Adrenal gland (tissue), 12 donors: ENCODE results near the gene SPOCK1. TPM values are rescaled to one million over a fixed set of nuclear protein-coding genes. Genes with fewer than 3 reads are reported as not detected.

ENCODE experiments used
- DNase-seq, 7 donors: peaks; one replicate each; pipeline ENCODE4 v3.0.0-alpha.2; 2019 to 2020
- H3K27ac ChIP-seq, 5 donors: fragments of 200-600 bp; sonication (generic) in 4 of 5; 1 replicate in 3 of 5; 2 replicates in 2 of 5; pipeline versions ENCODE4 v1.5.1 to v1.8.0; 2016 to 2020; ENCODE audit warnings: mild to moderate bottlenecking in 1 of 5
- H3K27me3 ChIP-seq: fragments of 200-600 bp; 2 replicates; pipeline ENCODE4 v1.8.0; 2021
- H3K36me3 ChIP-seq, 2 donors: fragments of 200-600 bp; replicated peaks in 1 of 2; 1 replicate in 1 of 2; 2 replicates in 1 of 2; pipeline versions ENCODE4 v1.5.1 to v1.8.0; 2018 to 2022
- H3K4me1 ChIP-seq, 2 donors: fragments of 200-600 bp; replicated peaks in 1 of 2; 1 replicate in 1 of 2; 2 replicates in 1 of 2; pipeline versions ENCODE4 v1.5.1 to v1.8.0; 2018 to 2021
- H3K4me3 ChIP-seq, 4 donors: fragments of 200-600 bp; sonication (generic) in 3 of 4; one replicate each; pipeline ENCODE4 v1.5.1; 2016 to 2018
- H3K9me3 ChIP-seq, 3 donors: fragments of 200-600 bp; sonication (generic) in 1 of 3; replicated peaks in 1 of 3; 1 replicate in 2 of 3; 2 replicates in 1 of 3; pipeline versions ENCODE4 v1.5.1 to v1.8.0; 2016 to 2021
- POLR2A ChIP-seq, 2 donors: fragments of 450-650 bp; IDR thresholded peaks; one replicate each; pipeline ENCODE4 v1.6.1; 2017; ENCODE audit warnings: antibody characterized with exemption in 2 of 2, mild to moderate bottlenecking in 2 of 2, moderate library complexity in 1 of 2
- WGBS, 4 donors: extraction: QIAGEN DNeasy Blood & Tissue Kit in 2 of 4; methylation state at CpG; one replicate each; pipeline versions ENCODE4 v1.1.5 to v1.1.7; 2013 to 2017; 5-methylcytosine and 5-hydroxymethylcytosine counted together
- intact Hi-C, 2 donors: fragments of 100-400 bp; cut with DNase I; formaldehyde crosslinking; loops; one replicate each; pipeline versions ENCODE4 v1.14.1 to v1.15.0; 2022 to 2023
- polyA plus RNA-seq, 3 donors: library from polyadenylated mRNA; stranded (reverse); fragments of 200-250 nt in 2 of 3; fragments of 350-450 nt in 1 of 3; fragmentation: Illumina TruSeq in 1 of 3; extraction: RNeasy Lipid Tissue Mini Kit (QIAGEN cat#74804) in 1 of 3; gene quantifications; one replicate each; pipeline ENCODE4 v1.2.3, GENCODE V29; 2013 to 2014
- total RNA-seq, 9 donors: library from RNA; depleted of rRNA in 4 of 9; stranded (reverse); fragments of >200 nt in 4 of 9; fragments of 120-200 nt in 1 of 9; fragmentation: NEBNext Ultra II Directional in 1 of 9; extraction: Animal tissue kit (Norgen Biotek cat#: 25700) in 1 of 9; gene quantifications; one replicate each; pipeline versions ENCODE4 v1.1.0 to v1.2.4, GENCODE V29; 2013 to 2023
- TF ChIP-seq, protein P1 (sequence below), 6 experiments: fragments of 450-650 bp in 4 of 6; fragments of 200-600 bp in 2 of 6; sonication (generic) in 1 of 6; IDR thresholded peaks; 1 replicate in 5 of 6; 2 replicates in 1 of 6; pipeline versions ENCODE4 v1.5.1 to v1.8.0; 2016 to 2021; ENCODE audit warnings: antibody characterized with exemption in 6 of 6, mild to moderate bottlenecking in 2 of 6, moderate library complexity in 1 of 6
- donor health status: healthy with polysubstance abuse.
- donor health status: Bipolar disorder and iron deficiency.
- donor health status: DM: yes; HTN: yes; CAD: no.
- donor health status: DM: no; HTN: no; CAD: no.
- donor health status: DM: no; HTN: no; CAD: no.
- donor health status: DM: yes; HTN: yes; CAD: no.

The SPOCK1 gene
- total and polyA plus RNA-seq, 12 donors, result 5.4 to 102 (median 55.6) TPM

- Histone ChIP-seq H3K27me3 (no peaks in the 10 kb centered on the region), H3K4me3 (no peak overlapping the region), H3K9me3 (no peaks in the 10 kb centered on the region), H3K4me1 (peaks cover 0 to 2% of the 10 kb centered on the region in 2 donors), H3K36me3 (no peaks in the 10 kb centered on the region), H3K27ac (no peak overlapping the region)
- no peak for DNase-seq
- 54 to 80% (median 62%) methylated on average over 1 of the region's 1 CpG for WGBS, 4 donors
- intact Hi-C loops, result no loop called here
- no peak for TF ChIP-seq POLR2A (IDR thresholded peaks at IDR 0.05)
- TF ChIP-seq, protein P1, sequence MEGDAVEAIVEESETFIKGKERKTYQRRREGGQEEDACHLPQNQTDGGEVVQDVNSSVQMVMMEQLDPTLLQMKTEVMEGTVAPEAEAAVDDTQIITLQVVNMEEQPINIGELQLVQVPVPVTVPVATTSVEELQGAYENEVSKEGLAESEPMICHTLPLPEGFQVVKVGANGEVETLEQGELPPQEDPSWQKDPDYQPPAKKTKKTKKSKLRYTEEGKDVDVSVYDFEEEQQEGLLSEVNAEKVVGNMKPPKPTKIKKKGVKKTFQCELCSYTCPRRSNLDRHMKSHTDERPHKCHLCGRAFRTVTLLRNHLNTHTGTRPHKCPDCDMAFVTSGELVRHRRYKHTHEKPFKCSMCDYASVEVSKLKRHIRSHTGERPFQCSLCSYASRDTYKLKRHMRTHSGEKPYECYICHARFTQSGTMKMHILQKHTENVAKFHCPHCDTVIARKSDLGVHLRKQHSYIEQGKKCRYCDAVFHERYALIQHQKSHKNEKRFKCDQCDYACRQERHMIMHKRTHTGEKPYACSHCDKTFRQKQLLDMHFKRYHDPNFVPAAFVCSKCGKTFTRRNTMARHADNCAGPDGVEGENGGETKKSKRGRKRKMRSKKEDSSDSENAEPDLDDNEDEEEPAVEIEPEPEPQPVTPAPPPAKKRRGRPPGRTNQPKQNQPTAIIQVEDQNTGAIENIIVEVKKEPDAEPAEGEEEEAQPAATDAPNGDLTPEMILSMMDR (IDR thresholded peaks at IDR 0.05), result no peak
These were observed 33.2 kb downstream of the SPOCK1 start for GRCh38 chr5:137465930-137466329.

- Histone ChIP-seq H3K9me3 (no peaks in the 10 kb centered on the region), H3K27ac (no peak overlapping the region), H3K4me1 (no peaks in the 10 kb centered on the region), H3K4me3 (no peak overlapping the region), H3K27me3 (no peaks in the 10 kb centered on the region), H3K36me3 (no peaks in the 10 kb centered on the region)
- TF ChIP-seq, protein P1 (IDR thresholded peaks at IDR 0.05), result no peak
- no peak for TF ChIP-seq POLR2A (IDR thresholded peaks at IDR 0.05)
- 78 to 85% (median 82%) methylated on average over 4 of the region's 4 CpGs for WGBS, 4 donors
- DNase-seq, result no peak
- intact Hi-C loops, result no loop called here
These were observed 36.2 kb downstream of the SPOCK1 start for GRCh38 chr5:137462816-137463520.

DNA sequence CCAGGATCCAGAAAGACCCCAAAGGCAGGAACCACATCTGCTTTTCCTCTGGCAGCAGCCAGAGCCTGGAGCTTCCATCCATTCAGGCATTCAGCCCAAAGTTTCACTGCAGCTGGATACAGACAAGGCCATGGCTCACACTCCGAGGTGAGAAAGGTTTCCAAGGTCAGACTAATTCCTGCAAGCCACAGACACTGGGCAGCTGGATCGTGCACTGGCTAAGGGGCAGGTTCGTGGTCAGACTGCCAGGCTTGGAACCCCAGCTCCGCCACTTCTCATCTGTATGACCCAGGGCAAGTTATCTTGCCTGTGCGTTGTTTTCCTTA, 36.9 kb downstream of the SPOCK1 start:
- 49 to 56% (median 53%) methylated on average over 4 to 5 of the region's 5 CpGs for WGBS, 4 donors
- no peaks in the 10 kb centered on the region for H3K36me3 ChIP-seq
- H3K9me3 ChIP-seq, result no peaks in the 10 kb centered on the region
- H3K27me3 ChIP-seq, result no peaks in the 10 kb centered on the region
- no peak overlapping the region for H3K27ac ChIP-seq
- H3K4me1 ChIP-seq, result no peaks in the 10 kb centered on the region
- DNase-seq, result no peak
- no peak overlapping the region for H3K4me3 ChIP-seq
- intact Hi-C loops, result no loop called here
- TF ChIP-seq, protein P1 (IDR thresholded peaks at IDR 0.05), result no peak
- TF ChIP-seq POLR2A (IDR thresholded peaks at IDR 0.05), result no peak

GRCh38 chr5:137461391-137462264, 37.5 kb downstream of the SPOCK1 start:
- 60 to 69% (median 66%) methylated on average over 6 of the region's 6 CpGs for WGBS, 4 donors
- intact Hi-C loops, result no loop called here

More at GRCh38 chr5:137461391-137462264, 37.5 kb downstream of the SPOCK1 start:
- Histone ChIP-seq H3K9me3 (no peaks in the 10 kb centered on the region), H3K4me1 (no peaks in the 10 kb centered on the region), H3K27ac (no peak overlapping the region), H3K36me3 (no peaks in the 10 kb centered on the region), H3K27me3 (no peaks in the 10 kb centered on the region), H3K4me3 (no peak overlapping the region)
- DNase-seq, result no peak
- TF ChIP-seq, protein P1 (IDR thresholded peaks at IDR 0.05), result no peak
- TF ChIP-seq POLR2A (IDR thresholded peaks at IDR 0.05), result no peak
